Naive thymus-derived CD8-positive, alpha-beta T cell (primary cell): ENCODE results near the gene KPNA1. TPM values are rescaled to one million over a fixed set of nuclear protein-coding genes. Genes with fewer than 3 reads are reported as not detected.

ENCODE experiments used
- ATAC-seq, 2 donors: fragments of 150-1000 bp; cut with Tn5 transposase in 1 of 2; sonication (Bioruptor Pico), chemical (Tn5 transposase) in 1 of 2; 1 replicate in 1 of 2; 2 replicates in 1 of 2; pipeline ENCODE4 v1.10.0; 2021; ENCODE audit warnings: mild to moderate bottlenecking in 2 of 2, moderate library complexity in 2 of 2
- POLR2A ChIA-PET: fragments of 350-600 bp; sonication (Branson Sonifier 250); formaldehyde crosslinking; loops from one replicate; lab custom pipeline; 2021; ENCODE audit warnings: antibody characterized with exemption; lab: Charles Lee
- DNase-seq, 10 donors: peaks; one replicate each; pipeline versions ENCODE4 v3.0.0 to v3.0.0-alpha.2; 2020 to 2022
- H3K27ac Mint-ChIP-seq, 10 donors: one replicate each; pipeline ENCODE4 v1.8.0; 2020 to 2022; ENCODE audit warnings: mild to moderate bottlenecking in 10 of 10, mixed read lengths in 10 of 10, moderate library complexity in 4 of 10, inconsistent platforms in 1 of 10
- H3K27me3 Mint-ChIP-seq, 5 donors: one replicate each; pipeline ENCODE4 v1.8.0; 2021 to 2022; ENCODE audit warnings: mixed read lengths in 5 of 5
- H3K36me3 Mint-ChIP-seq, 3 donors: one replicate each; pipeline ENCODE4 v1.8.0; 2020 to 2022; ENCODE audit warnings: mixed read lengths in 3 of 3, mild to moderate bottlenecking in 2 of 3, inconsistent platforms in 1 of 3
- H3K4me1 Mint-ChIP-seq, 4 donors: one replicate each; pipeline ENCODE4 v1.8.0; 2021 to 2022; ENCODE audit warnings: mixed read lengths in 4 of 4
- H3K4me3 Mint-ChIP-seq, 10 donors: one replicate each; pipeline ENCODE4 v1.8.0; 2020 to 2022; ENCODE audit warnings: mild to moderate bottlenecking in 10 of 10, mixed read lengths in 10 of 10, moderate library complexity in 6 of 10, inconsistent platforms in 1 of 10
- H3K9me3 Mint-ChIP-seq, 9 donors: one replicate each; pipeline ENCODE4 v1.8.0; 2020 to 2022; ENCODE audit warnings: mixed read lengths in 9 of 9, mild to moderate bottlenecking in 3 of 9, inconsistent platforms in 1 of 9, moderate library complexity in 1 of 9
- polyA plus RNA-seq, 3 donors: library from polyadenylated mRNA; unstranded; fragments of 300-500 nt; fragmentation: Illumina TruSeq; gene quantifications; one replicate each; pipeline ENCODE4 v1.2.3, GENCODE V29; 2021
- total RNA-seq, 8 experiments: library from RNA in 2 of 8; stranded (reverse) in 2 of 8; gene quantifications; one replicate each; pipeline ENCODE4 v1.2.3 and lab custom pipeline; 2021 to 2026

Gene KPNA1
- total and polyA plus RNA-seq, 5 experiments from 2014 or later: 36.9 to 78.2 (median 49.5) TPM

- no peaks in the 10 kb centered on the region for H3K9me3 Mint-ChIP-seq
- peaks cover 0 to 32% (median 0%) of the 10 kb centered on the region in 3 donors for H3K36me3 Mint-ChIP-seq
- peaks cover 15 to 38% (median 30%) of the 10 kb centered on the region in 4 donors for H3K4me1 Mint-ChIP-seq
- DNase-seq (no peak), ATAC-seq (no peak)
- H3K27me3 Mint-ChIP-seq: no peaks in the 10 kb centered on the region
- POLR2A ChIA-PET: interaction anchor here (1.1 kb wide), 1 partner anchor 27 kb away, joined by 5 read pairs; no protein-coding TSS in a partner anchor
- peak overlapping the region in 2 of 10 donors; percentile 19 to 64 for H3K27ac Mint-ChIP-seq
- no peak overlapping the region for H3K4me3 Mint-ChIP-seq
Measured at GRCh38 chr3:122389892-122390291, 124.8 kb downstream of the KPNA1 start.

GRCh38 chr3:122389197-122389596, 125.5 kb downstream of the KPNA1 start:
- Mint-ChIP-seq H3K27ac (peak overlapping the region in 1 of 10 donors; percentile 80), H3K9me3 (no peaks in the 10 kb centered on the region), H3K4me3 (no peak overlapping the region), H3K27me3 (no peaks in the 10 kb centered on the region), H3K4me1 (peaks cover 19 to 44% (median 37%) of the 10 kb centered on the region in 4 donors), H3K36me3 (peaks cover 0 to 29% (median 0%) of the 10 kb centered on the region in 3 donors)
- DNase-seq (no peak), ATAC-seq (no peak)
- POLR2A ChIA-PET: interaction anchor here (0.8 to 1.1 kb wide), 2 partner anchors 21 to 28 kb away, joined by 3 to 5 read pairs; no protein-coding TSS in a partner anchor

GRCh38 chr3:122387709-122388108, 127.0 kb downstream of the KPNA1 start:
- POLR2A ChIA-PET: no interaction called here
- Mint-ChIP-seq H3K4me1 (peaks cover 19 to 49% (median 44%) of the 10 kb centered on the region in 4 donors), H3K9me3 (no peaks in the 10 kb centered on the region), H3K27me3 (no peaks in the 10 kb centered on the region), H3K36me3 (peaks cover 0 to 20% (median 0%) of the 10 kb centered on the region in 3 donors), H3K27ac (peak overlapping the region in 2 of 10 donors; percentile 16 to 80), H3K4me3 (no peak overlapping the region)
- ATAC-seq (no peak), DNase-seq (no peak)

- POLR2A ChIA-PET: interaction anchor here (0.6 to 3.9 kb wide), 16 partner anchors 9 to 1573 kb away, joined by 3 to 71 read pairs (median 6); partner anchors contain the start of genes DTX3L, EAF2, HCLS1 and HSPBAP1
- H3K4me3 Mint-ChIP-seq: peak within 1 kb of the TSS; percentile 90 to 97 (median 94)
- DNase-seq (peak; percentile 88 to 95 (median 92)), ATAC-seq (peak; percentile 94 to 95)
- no peaks in the 10 kb centered on the region for H3K27me3 Mint-ChIP-seq
- peak within 1 kb of the TSS; percentile 89 to 98 (median 96) for H3K27ac Mint-ChIP-seq
- no peaks in the 10 kb centered on the region for H3K9me3 Mint-ChIP-seq
- H3K4me1 Mint-ChIP-seq: peaks cover 25 to 58% (median 47%) of the 10 kb centered on the region in 4 donors
- H3K36me3 Mint-ChIP-seq: peaks cover 0 to 20% (median 0%) of the 10 kb centered on the region in 3 donors
Measured at GRCh38 chr3:122383771-122384697, 130.7 kb downstream of the KPNA1 start, which contains the start of gene FAM162A. TSS of gene FAM162A (plus strand) at chr3:122384182. CDS start at chr3:122384266, 84 bp downstream.

- Mint-ChIP-seq H3K27me3 (no peaks in the 10 kb centered on the region), H3K4me1 (peaks cover 20 to 51% (median 42%) of the 10 kb centered on the region in 4 donors), H3K9me3 (no peaks in the 10 kb centered on the region), H3K36me3 (peaks cover 0 to 18% (median 0%) of the 10 kb centered on the region in 3 donors), H3K27ac (peak within 1 kb of the TSS; percentile 89 to 98 (median 96)), H3K4me3 (peak within 1 kb of the TSS; percentile 90 to 97 (median 94))
- ATAC-seq: peak; percentile 50 to 53
- POLR2A ChIA-PET: interaction anchor here (1.0 to 3.9 kb wide), 6 partner anchors 10 to 548 kb away, joined by 3 to 71 read pairs (median 16); partner anchors contain the start of genes EAF2, IQCB1, KPNA1 and PARP14
- peak; percentile 71 to 90 (median 84) for DNase-seq
Measured at GRCh38 chr3:122382888-122383666, 131.7 kb downstream of the KPNA1 start, which contains the start of gene MIX23. TSS of gene MIX23 (minus strand) at chr3:122383231. CDS start at chr3:122383224, 7 bp downstream.

- DNase-seq (no peak), ATAC-seq (no peak)
- H3K4me3 Mint-ChIP-seq: no peak overlapping the region
- H3K36me3 Mint-ChIP-seq: peaks cover 0 to 19% (median 6%) of the 10 kb centered on the region in 3 donors
- H3K4me1 Mint-ChIP-seq: peaks cover 9 to 24% (median 11%) of the 10 kb centered on the region in 4 donors
- H3K27ac Mint-ChIP-seq: no peak overlapping the region
- H3K27me3 Mint-ChIP-seq: no peaks in the 10 kb centered on the region
- POLR2A ChIA-PET: no interaction called here
- no peaks in the 10 kb centered on the region for H3K9me3 Mint-ChIP-seq
Measured at GRCh38 chr3:122377975-122378374, 136.8 kb downstream of the KPNA1 start.

GRCh38 chr3:122374034-122374433, 140.7 kb downstream of the KPNA1 start:
- Mint-ChIP-seq H3K9me3 (no peaks in the 10 kb centered on the region), H3K27ac (no peak overlapping the region), H3K4me3 (no peak overlapping the region), H3K36me3 (peaks cover 5 to 39% (median 15%) of the 10 kb centered on the region in 3 donors), H3K27me3 (no peaks in the 10 kb centered on the region), H3K4me1 (peaks cover 0 to 13% (median 7%) of the 10 kb centered on the region in 4 donors)
- no peak for DNase-seq
- POLR2A ChIA-PET: interaction anchor here (1.5 kb wide), 1 partner anchor 10 kb away, joined by 3 read pairs; the partner anchor contains the start of gene FAM162A
- no peak for ATAC-seq

Other genes with a start within 250 kb of the KPNA1 start
- not detected for gene CSTA, start 189.7 kb downstream of the KPNA1 start, total RNA-seq
- under 1 TPM in 2 of 3 donors, not detected in 1; 0.26 to 0.29 TPM for gene CSTA, start 189.7 kb downstream of the KPNA1 start, polyA plus RNA-seq
- gene MIX23, start 131.7 kb downstream of the KPNA1 start, total RNA-seq: 10 to 100 TPM; 22.4 to 35.1 TPM
- gene MIX23, start 131.7 kb downstream of the KPNA1 start, polyA plus RNA-seq: 10 to 100 TPM; 17.1 to 28.2 (median 23.5) TPM
- gene FAM162A, start 130.8 kb downstream of the KPNA1 start, total RNA-seq: 10 to 100 TPM; 31.3 to 35.8 TPM
- gene FAM162A, start 130.8 kb downstream of the KPNA1 start, polyA plus RNA-seq: 100 to 1,000 TPM; 114 to 132 (median 131) TPM
- gene WDR5B, start 98.9 kb downstream of the KPNA1 start, total RNA-seq: 10 to 100 TPM; 12.3 to 12.7 TPM
- 1 to 10 TPM; 1.2 to 2.2 (median 1.7) TPM for gene WDR5B, start 98.9 kb downstream of the KPNA1 start, polyA plus RNA-seq
- 10 to 100 TPM; 19.2 to 21.5 TPM for gene PARP9, start 49.4 kb upstream of the KPNA1 start, total RNA-seq
- gene PARP9, start 49.4 kb upstream of the KPNA1 start, polyA plus RNA-seq: 10 to 100 TPM; 18.0 to 30.8 (median 18.6) TPM
- 10 to 100 TPM; 35.1 to 40.6 TPM for gene DTX3L, start 49.4 kb upstream of the KPNA1 start, total RNA-seq
- gene DTX3L, start 49.4 kb upstream of the KPNA1 start, polyA plus RNA-seq: 10 to 100 TPM; 20.2 to 27.6 (median 26.3) TPM
- 10 to 100 TPM; 56.9 to 61.9 TPM for gene PARP15, start 62.7 kb upstream of the KPNA1 start, total RNA-seq
- gene PARP15, start 62.7 kb upstream of the KPNA1 start, polyA plus RNA-seq: 1 to 10 TPM; 5.4 to 8.4 (median 6.9) TPM
- 10 to 100 TPM; 45.3 to 46.8 TPM for gene PARP14, start 165.9 kb upstream of the KPNA1 start, total RNA-seq
- gene PARP14, start 165.9 kb upstream of the KPNA1 start, polyA plus RNA-seq: 10 to 100 TPM in 1 of 3 donors, 1 to 10 TPM in 2; 4.4 to 10.8 (median 9.5) TPM